ENCODE results near the gene TM9SF4.
A peak's percentile ranks its signal among the peaks of the same experiment; 100 is the strongest.

The TM9SF4 gene

DNA sequence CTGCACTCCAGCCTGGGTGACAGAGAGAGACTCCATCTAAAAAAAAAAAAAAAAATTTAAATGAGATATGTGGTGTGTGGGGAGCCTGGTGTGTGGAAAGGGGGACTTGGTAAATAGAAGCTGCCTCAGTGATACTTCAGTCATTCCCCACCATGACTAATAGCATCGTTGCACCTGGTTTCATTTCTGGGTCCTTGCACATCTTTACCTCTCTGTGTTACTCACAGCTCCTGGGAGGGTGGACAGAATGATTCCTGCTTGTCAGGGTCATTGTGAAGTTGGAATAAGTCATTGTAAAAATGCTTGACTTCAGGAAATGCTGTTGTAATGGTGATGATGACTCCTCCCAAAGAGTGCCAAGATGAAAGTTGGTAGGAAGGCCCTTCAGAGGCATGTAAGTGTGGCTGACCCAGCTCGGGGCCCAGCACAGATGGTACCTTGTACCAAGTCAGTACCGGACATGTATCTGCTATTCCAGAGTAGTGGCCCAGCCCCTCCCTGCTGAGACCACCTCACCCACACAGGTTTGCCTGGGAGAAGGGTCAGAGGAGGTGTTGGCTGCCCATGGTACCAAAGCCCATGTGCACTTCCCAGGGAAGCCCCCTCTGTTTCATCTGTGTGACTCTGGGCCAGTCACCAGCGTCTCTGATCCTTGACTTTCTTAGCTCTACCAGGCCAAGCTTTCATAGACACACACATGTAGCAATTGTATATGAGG is 49.6 kb downstream of the TM9SF4 start:
- no peaks in the 10 kb centered on the region for H3K27me3 ChIP-seq (ENCODE audit: insufficient read depth, low read length)
- no peak overlapping the region for H3K4me2 ChIP-seq (ENCODE audit: low read length)
- H2BK120ac ChIP-seq (ENCODE audit: insufficient read depth, low read length, poor library complexity) = no peak overlapping the region
- H2AFZ ChIP-seq (ENCODE audit: insufficient read depth, low read length, poor library complexity) = no peak overlapping the region
- no peak overlapping the region for H3K27ac ChIP-seq (ENCODE audit: low read depth, low read length)
- no peak overlapping the region for H4K12ac ChIP-seq (ENCODE audit: low read depth, low read length)
- H2AK5ac ChIP-seq (ENCODE audit: low read length) = no peak overlapping the region
- H3K23ac ChIP-seq (ENCODE audit: low read length) = no peak overlapping the region
- no peak overlapping the region for H4K8ac ChIP-seq (ENCODE audit: low read depth, low read length)
- no peaks in the 10 kb centered on the region for H3K4me1 ChIP-seq (ENCODE audit: control insufficient read depth in 1 of 2, insufficient read depth in 2 of 2, low read length in 2 of 2)
- no peak overlapping the region for H3K18ac ChIP-seq (ENCODE audit: low read length)
- H3K79me2 ChIP-seq (ENCODE audit: control insufficient read depth, insufficient read depth, low read length, poor library complexity) = no peaks in the 10 kb centered on the region
- no peak overlapping the region for H3K14ac ChIP-seq (ENCODE audit: low read length)
- WGBS (ENCODE audit: extremely low coverage, insufficient coverage, insufficient read length) = no CpG with 5 or more reads among the region's 4 CpGs
- no peaks in the 10 kb centered on the region for H3K79me1 ChIP-seq (ENCODE audit: low read length)
- H3K4ac ChIP-seq (ENCODE audit: low read depth, low read length) = no peak overlapping the region
- H3K36me3 ChIP-seq (ENCODE audit: control insufficient read depth in 1 of 2, insufficient read depth in 2 of 2, low read length in 2 of 2) = peaks cover 47 to 62% of the 10 kb centered on the region in 2 experiments
- H3K4me3 ChIP-seq (ENCODE audit: low read depth, low read length) = no peak overlapping the region
- H3K9me3 ChIP-seq (ENCODE audit: insufficient read depth, low read depth, low read length) = no peaks in the 10 kb centered on the region
- H4K91ac ChIP-seq (ENCODE audit: low read depth, low read length) = no peak overlapping the region
- no peak for DNase-seq
- no peak overlapping the region for H2BK12ac ChIP-seq (ENCODE audit: low read length)
- no peak overlapping the region for H2BK5ac ChIP-seq (ENCODE audit: low read depth, low read length, poor library complexity)
- peak overlapping the region; percentile 21 for H3K9ac ChIP-seq (ENCODE audit: low read length)

DNA sequence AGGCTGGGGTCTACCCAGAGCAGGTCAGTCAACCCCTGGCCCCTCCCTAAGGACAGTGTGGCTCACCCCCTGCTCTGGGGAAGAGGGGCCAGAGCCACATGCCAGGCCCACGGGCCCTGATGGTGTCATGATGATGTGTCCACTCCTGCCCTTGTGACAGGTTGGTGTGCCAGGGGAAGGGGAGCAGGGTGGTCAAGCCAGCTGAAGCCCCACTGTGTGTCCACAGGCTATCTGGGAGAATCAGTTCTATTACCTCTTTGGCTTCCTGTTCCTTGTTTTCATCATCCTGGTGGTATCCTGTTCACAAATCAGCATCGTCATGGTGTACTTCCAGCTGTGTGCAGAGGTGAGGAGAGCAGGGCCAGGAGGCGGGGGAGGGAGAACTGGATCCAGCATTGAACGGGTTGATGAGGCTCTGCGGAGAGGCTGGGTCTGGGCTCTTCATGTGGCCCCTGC is 50.3 kb downstream of the TM9SF4 start:
- H3K79me1 ChIP-seq (ENCODE audit: low read length) = no peaks in the 10 kb centered on the region
- no peak overlapping the region for H3K9ac ChIP-seq (ENCODE audit: low read length)
- H4K91ac ChIP-seq (ENCODE audit: low read depth, low read length) = no peak overlapping the region
- H3K27me3 ChIP-seq (ENCODE audit: insufficient read depth, low read length) = no peaks in the 10 kb centered on the region
- no peak overlapping the region for H4K12ac ChIP-seq (ENCODE audit: low read depth, low read length)
- no peak overlapping the region for H2AK5ac ChIP-seq (ENCODE audit: low read length)
- no peak overlapping the region for H3K27ac ChIP-seq (ENCODE audit: low read depth, low read length)
- H3K4me1 ChIP-seq (ENCODE audit: control insufficient read depth in 1 of 2, insufficient read depth in 2 of 2, low read length in 2 of 2) = no peaks in the 10 kb centered on the region
- peaks cover 51 to 65% of the 10 kb centered on the region in 2 experiments for H3K36me3 ChIP-seq (ENCODE audit: control insufficient read depth in 1 of 2, insufficient read depth in 2 of 2, low read length in 2 of 2)
- H3K18ac ChIP-seq (ENCODE audit: low read length) = no peak overlapping the region
- no peaks in the 10 kb centered on the region for H3K9me3 ChIP-seq (ENCODE audit: insufficient read depth, low read depth, low read length)
- H3K4me3 ChIP-seq (ENCODE audit: low read depth, low read length) = no peak overlapping the region
- no peak for DNase-seq
- no peaks in the 10 kb centered on the region for H3K79me2 ChIP-seq (ENCODE audit: control insufficient read depth, insufficient read depth, low read length, poor library complexity)
- H2BK12ac ChIP-seq (ENCODE audit: low read length) = no peak overlapping the region
- H4K8ac ChIP-seq (ENCODE audit: low read depth, low read length) = no peak overlapping the region
- H3K4ac ChIP-seq (ENCODE audit: low read depth, low read length) = no peak overlapping the region
- no CpG with 5 or more reads among the region's 5 CpGs for WGBS (ENCODE audit: extremely low coverage, insufficient coverage, insufficient read length)
- H3K14ac ChIP-seq (ENCODE audit: low read length) = no peak overlapping the region
- no peak overlapping the region for H2BK120ac ChIP-seq (ENCODE audit: insufficient read depth, low read length, poor library complexity)
- H2BK5ac ChIP-seq (ENCODE audit: low read depth, low read length, poor library complexity) = no peak overlapping the region
- H3K4me2 ChIP-seq (ENCODE audit: low read length) = no peak overlapping the region
- H2AFZ ChIP-seq (ENCODE audit: insufficient read depth, low read length, poor library complexity) = no peak overlapping the region
- H3K23ac ChIP-seq (ENCODE audit: low read length) = no peak overlapping the region

DNA sequence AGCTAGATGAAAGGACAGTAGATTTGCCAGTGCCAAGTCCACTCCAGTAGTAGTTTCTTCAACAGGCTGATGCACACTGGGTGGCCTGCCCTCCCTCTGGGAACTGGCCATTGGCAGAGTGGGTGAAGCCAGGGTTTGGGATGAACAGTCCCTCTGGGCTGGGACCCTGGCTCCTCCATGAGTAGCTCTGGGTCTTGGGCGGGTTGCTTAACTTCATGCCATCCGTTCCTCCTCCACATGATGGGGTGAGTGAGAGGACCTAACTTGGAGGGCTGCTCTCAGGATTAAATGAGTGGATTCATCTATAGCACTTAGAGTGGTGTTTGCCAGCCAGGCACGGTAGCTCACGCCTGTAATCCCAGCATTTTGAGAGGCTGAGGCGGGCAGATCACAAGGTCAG is 50.8 kb downstream of the TM9SF4 start:
- Histone ChIP-seq H3K27ac (ENCODE audit: low read depth, low read length) (no peak overlapping the region), H3K4me2 (ENCODE audit: low read length) (no peak overlapping the region), H3K9me3 (ENCODE audit: insufficient read depth, low read depth, low read length) (no peaks in the 10 kb centered on the region), H3K36me3 (ENCODE audit: control insufficient read depth in 1 of 2, insufficient read depth in 2 of 2, low read length in 2 of 2) (peaks cover 52 to 67% of the 10 kb centered on the region in 2 experiments), H3K23ac (ENCODE audit: low read length) (no peak overlapping the region), H2BK5ac (ENCODE audit: low read depth, low read length, poor library complexity) (no peak overlapping the region), H3K4ac (ENCODE audit: low read depth, low read length) (no peak overlapping the region), H2BK12ac (ENCODE audit: low read length) (no peak overlapping the region), H3K14ac (ENCODE audit: low read length) (no peak overlapping the region), H3K9ac (ENCODE audit: low read length) (no peak overlapping the region), H4K8ac (ENCODE audit: low read depth, low read length) (no peak overlapping the region), H3K18ac (ENCODE audit: low read length) (no peak overlapping the region), H2BK120ac (ENCODE audit: insufficient read depth, low read length, poor library complexity) (no peak overlapping the region), H3K79me2 (ENCODE audit: control insufficient read depth, insufficient read depth, low read length, poor library complexity) (no peaks in the 10 kb centered on the region), H3K27me3 (ENCODE audit: insufficient read depth, low read length) (no peaks in the 10 kb centered on the region), H3K79me1 (ENCODE audit: low read length) (no peaks in the 10 kb centered on the region), H3K4me3 (ENCODE audit: low read depth, low read length) (no peak overlapping the region), H3K4me1 (ENCODE audit: control insufficient read depth in 1 of 2, insufficient read depth in 2 of 2, low read length in 2 of 2) (no peaks in the 10 kb centered on the region), H2AK5ac (ENCODE audit: low read length) (no peak overlapping the region), H2AFZ (ENCODE audit: insufficient read depth, low read length, poor library complexity) (no peak overlapping the region), H4K12ac (ENCODE audit: low read depth, low read length) (no peak overlapping the region), H4K91ac (ENCODE audit: low read depth, low read length) (no peak overlapping the region)
- no CpG with 5 or more reads among the region's 5 CpGs for WGBS (ENCODE audit: extremely low coverage, insufficient coverage, insufficient read length)
- DNase-seq = no peak

DNA sequence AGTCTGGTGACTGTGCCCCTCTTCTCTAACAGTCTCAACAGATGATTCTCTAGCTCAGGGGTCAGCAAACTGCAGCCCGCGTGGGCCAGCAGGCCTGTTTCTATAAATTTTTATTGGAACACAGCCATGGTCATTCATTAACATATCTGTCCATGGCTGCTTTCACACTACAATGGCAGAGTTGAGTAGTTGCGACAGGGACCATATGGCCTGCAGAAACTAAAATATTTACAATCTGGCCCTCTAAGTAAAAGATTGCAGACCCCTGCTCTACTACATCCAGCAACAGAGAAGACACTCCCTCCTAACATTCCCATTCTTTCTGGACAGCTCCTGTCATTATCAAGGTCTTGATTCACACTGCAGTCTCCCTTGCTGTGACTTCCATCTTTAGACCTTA is 52.8 kb downstream of the TM9SF4 start:
- Histone ChIP-seq H3K4me3 (ENCODE audit: low read depth, low read length) (no peak overlapping the region), H3K27ac (ENCODE audit: low read depth, low read length) (no peak overlapping the region), H3K14ac (ENCODE audit: low read length) (no peak overlapping the region), H3K9me3 (ENCODE audit: insufficient read depth, low read depth, low read length) (no peaks in the 10 kb centered on the region), H2AK5ac (ENCODE audit: low read length) (no peak overlapping the region), H3K4ac (ENCODE audit: low read depth, low read length) (no peak overlapping the region), H2BK120ac (ENCODE audit: insufficient read depth, low read length, poor library complexity) (no peak overlapping the region), H3K27me3 (ENCODE audit: insufficient read depth, low read length) (no peaks in the 10 kb centered on the region), H3K23ac (ENCODE audit: low read length) (no peak overlapping the region), H3K9ac (ENCODE audit: low read length) (no peak overlapping the region), H3K18ac (ENCODE audit: low read length) (no peak overlapping the region), H2BK5ac (ENCODE audit: low read depth, low read length, poor library complexity) (no peak overlapping the region), H3K4me2 (ENCODE audit: low read length) (no peak overlapping the region), H3K36me3 (ENCODE audit: control insufficient read depth in 1 of 2, insufficient read depth in 2 of 2, low read length in 2 of 2) (peaks cover 65 to 79% of the 10 kb centered on the region in 2 experiments), H4K8ac (ENCODE audit: low read depth, low read length) (no peak overlapping the region), H2AFZ (ENCODE audit: insufficient read depth, low read length, poor library complexity) (no peak overlapping the region), H3K4me1 (ENCODE audit: control insufficient read depth in 1 of 2, insufficient read depth in 2 of 2, low read length in 2 of 2) (no peaks in the 10 kb centered on the region), H2BK12ac (ENCODE audit: low read length) (no peak overlapping the region), H3K79me2 (ENCODE audit: control insufficient read depth, insufficient read depth, low read length, poor library complexity) (no peaks in the 10 kb centered on the region), H4K12ac (ENCODE audit: low read depth, low read length) (no peak overlapping the region), H3K79me1 (ENCODE audit: low read length) (no peaks in the 10 kb centered on the region), H4K91ac (ENCODE audit: low read depth, low read length) (no peak overlapping the region)
- DNase-seq = no peak
- WGBS (ENCODE audit: extremely low coverage, insufficient coverage, insufficient read length) = no CpG with 5 or more reads among the region's 3 CpGs
